HG03103 (cell line): Measurements from ENCODE around the gene CD2BP2.

ENCODE experiments used
- ATAC-seq: cut with Tn5 transposase; IDR thresholded peaks from one replicate; pipeline ENCODE4 v1.9.1; 2021; ENCODE audit warnings: low read depth; ENCODE audit not compliant: unreplicated experiment

The CD2BP2 gene

DNA sequence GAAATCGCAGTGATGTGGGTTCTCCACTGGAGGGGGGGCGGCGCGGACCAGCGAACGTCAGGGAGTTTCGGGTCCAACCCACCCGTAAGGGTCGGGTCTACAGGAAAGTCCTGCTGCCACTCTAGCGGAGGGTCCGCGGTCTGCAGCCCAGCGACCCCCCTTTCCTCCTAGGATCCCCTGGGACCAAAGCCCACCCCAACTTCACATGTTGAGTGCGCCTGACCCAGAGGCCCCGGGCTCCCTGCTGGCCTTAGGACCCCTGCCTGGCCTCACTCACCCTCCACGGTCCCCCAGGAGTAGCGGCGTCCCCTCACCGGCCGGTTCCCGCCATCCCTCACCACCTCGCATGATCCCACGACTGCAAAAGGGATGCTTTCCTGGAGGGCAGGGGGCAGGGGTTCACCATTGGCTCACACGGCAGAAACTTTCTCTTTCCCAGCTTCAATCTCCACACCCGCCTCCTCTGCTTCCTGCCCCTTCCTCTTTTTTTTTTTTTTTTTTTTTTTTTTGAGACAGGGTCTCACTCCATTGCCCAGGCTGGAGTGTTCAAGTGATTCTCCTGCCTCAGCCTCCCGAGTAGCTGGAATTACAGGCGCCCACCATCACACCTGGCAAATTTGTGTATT, 24.2 kb upstream of the CD2BP2 start:
- ATAC-seq: peak; percentile 1

DNA sequence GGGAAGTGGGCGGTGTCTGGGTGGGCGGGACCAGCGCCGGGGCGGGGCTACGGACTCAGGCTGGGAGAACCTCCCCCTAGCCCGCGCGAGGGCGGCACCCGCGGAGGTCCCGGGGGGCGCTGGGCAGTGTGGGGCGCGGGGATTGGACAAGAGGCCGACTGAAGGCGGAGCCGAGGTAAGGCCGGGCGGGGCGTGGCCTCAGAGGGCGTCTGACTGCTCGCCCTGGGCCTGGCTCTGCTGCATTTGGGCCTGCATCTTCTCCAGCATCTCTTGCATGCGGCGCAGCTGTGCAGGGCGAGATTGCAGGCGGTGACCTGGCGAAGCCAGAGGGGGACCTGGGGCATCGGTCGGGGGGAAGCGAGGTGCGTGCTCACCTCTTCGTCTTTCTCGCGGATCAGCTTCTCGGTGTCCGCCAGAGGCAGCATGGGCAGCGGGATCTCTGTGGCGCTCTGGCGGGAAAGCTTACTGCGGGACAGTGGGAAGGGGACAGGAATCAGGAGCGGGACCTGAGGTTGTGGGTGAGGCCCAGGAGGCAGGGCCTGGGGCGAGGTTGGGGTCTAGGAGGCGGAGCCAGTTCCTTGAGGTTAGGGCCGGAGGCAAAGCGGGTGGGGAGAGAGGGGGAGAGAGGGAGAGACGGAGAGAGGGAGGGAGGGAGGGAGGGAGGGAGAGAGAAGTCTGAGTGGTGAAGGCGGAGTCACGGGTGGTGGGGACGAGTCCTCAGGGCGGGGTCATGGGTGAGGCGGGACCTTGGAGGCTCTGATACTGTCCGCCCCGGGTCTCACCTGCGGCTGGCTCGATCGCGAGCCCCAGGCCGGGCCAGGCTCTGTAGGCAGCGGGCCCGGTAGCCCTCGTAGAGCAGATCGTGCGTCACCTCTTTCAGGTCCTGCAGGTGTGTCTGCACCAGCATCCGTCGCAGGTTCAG, 23.4 kb upstream of the CD2BP2 start:
- peak; percentile 78 for ATAC-seq

GRCh38 chr16:30377812-30378235, 22.7 kb upstream of the CD2BP2 start:
- ATAC-seq: peak; percentile 13

- ATAC-seq: no peak
Measured at GRCh38 chr16:30377050-30377811, 22.1 kb upstream of the CD2BP2 start.

GRCh38 chr16:30376461-30376902, 21.4 kb upstream of the CD2BP2 start:
- ATAC-seq: no peak

DNA sequence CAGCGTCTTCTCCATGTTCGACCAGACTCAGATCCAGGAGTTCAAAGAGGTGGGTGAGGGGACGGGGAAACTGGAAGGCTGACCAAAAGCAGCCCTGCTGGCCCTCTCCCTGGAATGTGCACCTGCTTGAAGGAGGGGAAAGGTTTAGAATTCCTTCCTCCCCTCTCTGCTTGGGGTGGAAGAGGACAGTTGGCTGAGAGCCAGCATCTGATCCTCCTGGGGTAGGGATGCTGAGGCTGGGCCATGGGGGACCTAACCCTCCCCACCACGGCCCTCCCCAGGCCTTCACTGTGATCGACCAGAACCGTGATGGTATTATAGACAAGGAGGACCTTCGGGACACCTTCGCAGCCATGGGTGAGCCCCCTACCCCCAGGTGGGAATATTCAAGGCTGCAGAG, 20.8 kb upstream of the CD2BP2 start:
- ATAC-seq: no peak

DNA sequence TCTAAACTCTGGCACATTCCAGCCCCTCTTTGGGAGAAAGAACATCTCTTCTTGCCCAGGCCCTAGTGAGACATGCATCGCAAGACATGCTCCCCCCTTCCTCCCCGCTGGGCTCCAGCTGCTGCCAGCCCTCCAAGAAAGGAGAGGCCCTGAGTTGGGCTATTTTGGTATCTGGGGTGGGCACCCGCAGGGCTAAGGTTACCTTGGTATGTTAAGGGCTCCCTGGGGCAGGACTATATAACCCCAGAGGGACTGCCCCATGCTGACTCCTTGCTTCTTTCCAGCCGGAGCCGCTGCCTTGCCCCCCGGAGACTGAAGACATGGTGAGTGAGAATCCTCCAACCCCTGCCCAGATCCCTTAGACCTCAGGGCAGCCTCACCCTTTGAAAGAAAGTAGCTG, 19.4 kb upstream of the CD2BP2 start, which contains the start of gene MYL11:
TSS of gene MYL11 (plus strand) at position 265 of the 400 bp plus-strand sequence. CDS start at position 321, 56 bp downstream.
- no peak for ATAC-seq

DNA sequence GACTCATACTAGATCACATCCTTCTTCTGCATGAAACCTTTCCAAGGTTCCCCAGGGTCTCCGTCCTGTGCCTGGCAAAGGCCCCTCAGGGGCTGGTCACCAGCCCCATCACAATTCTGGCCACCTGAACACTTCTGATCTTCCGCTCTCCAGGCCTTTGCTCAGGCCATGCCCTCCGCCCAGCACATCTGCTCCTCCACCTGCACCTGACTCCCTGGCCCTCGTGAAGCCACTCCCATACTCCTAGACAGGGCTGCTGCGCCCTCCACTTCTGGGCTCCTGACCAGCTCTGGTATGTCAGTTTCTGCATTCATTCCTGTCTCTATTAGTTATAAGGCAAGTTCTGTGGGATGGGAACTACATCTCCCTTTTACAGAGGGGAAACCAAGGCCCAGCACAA, 17.6 kb upstream of the CD2BP2 start:
- no peak for ATAC-seq

DNA sequence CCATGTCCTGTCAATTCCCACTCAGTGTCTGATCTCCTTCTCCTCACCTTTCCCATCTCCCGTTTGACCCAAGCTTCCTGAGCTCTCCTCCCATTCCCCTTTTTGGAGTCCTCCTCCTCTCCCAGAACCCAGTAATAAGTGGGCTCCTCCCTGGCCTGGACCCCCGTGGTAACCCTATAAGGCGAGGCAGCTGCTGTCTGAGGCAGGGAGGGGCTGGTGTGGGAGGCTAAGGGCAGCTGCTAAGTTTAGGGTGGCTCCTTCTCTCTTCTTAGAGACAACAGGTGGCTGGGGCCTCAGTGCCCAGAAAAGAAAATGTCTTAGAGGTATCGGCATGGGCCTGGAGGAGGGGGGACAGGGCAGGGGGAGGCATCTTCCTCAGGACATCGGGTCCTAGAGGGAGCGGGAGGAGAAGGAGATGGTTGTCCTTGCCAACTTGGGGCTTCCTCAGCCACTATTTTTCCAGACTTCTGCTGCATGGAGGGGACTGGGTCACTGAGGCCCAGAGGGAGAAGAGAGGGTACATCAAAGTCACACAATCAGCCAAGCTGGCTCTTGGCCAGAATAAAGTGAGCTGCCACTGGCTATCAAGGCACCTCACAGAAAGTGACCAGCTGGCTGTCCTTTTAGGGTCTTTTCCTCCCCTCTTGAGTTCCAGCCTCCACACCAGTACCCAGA, 17.1 kb upstream of the CD2BP2 start:
- no peak for ATAC-seq

DNA sequence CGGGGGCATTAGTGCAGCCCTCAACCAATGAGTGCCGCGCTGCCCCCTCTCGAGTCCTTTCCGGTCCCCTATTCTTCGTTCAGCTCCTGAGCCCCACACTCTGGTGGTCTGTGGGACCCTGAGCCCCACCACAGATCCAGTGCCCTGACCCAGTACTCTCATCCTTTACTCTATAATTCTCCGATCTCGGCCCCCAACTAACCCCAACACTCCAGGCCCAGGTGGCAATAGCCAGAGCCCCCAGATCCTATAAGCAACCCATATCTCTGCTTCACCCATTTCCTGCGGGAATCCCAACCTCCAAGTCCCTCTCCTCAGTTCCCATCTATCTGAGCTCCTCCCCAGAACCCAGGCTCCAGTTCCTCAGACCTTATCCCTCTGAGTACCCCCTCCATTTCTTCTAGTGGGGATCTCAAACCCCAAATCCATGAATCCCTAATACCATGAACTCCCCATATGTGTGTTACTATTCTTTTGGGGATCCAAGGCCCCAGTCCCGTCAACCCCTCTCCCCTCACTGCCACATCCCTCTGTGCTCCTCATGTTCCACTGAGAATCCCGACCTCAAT, 16.2 kb upstream of the CD2BP2 start:
- no peak for ATAC-seq

- peak; percentile 80 for ATAC-seq
Measured at GRCh38 chr16:30370456-30371247, 15.5 kb upstream of the CD2BP2 start, which contains the start of gene TBC1D10B. Gene TBC1D10B, minus strand, starts transcription at chr16:30370494. Its CDS starts 311 bp downstream, at chr16:30370183.

DNA sequence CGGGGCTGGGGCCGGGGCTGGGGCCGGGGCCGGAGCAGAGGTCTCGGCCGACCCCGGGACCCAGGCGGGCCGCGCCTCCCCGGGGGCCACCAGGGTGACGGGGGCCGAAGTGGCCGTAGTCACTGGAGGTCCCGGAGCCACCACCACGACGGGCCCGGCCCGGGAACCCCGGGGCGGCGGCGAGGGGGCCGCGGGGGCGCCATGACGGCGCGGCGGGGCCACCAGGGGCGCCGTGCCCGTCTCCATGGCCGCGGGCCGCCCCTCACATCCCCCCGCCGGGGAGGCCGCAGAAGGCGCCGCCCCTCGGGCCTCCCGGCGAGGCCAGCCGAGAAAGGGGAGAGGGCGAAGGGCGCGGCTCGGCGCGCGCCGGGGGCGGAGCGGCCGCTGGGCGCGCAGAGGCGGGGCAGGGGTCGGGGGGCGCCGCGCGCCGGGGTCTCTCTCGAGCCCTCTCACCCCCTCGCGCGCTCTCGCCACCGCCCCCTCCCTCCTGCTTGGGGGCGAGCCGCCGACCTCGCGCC, 14.9 kb upstream of the CD2BP2 start:
- ATAC-seq: peak; percentile 9

- ATAC-seq: no peak
Measured at GRCh38 chr16:30369091-30369937, 14.2 kb upstream of the CD2BP2 start.

DNA sequence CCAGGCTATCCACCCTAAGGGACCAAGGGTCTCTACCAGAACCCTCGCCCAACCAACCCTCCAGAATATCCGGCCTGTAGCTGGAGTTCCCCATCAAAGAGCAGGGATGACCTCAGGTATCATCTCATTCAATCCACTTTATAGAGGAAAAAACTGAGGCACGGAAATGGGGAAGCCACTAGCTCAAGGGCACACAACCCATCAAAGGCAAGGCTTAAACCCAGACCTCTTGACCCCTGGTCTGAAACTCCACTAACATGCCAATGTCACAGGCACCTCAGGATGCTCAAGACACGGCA, 13.6 kb upstream of the CD2BP2 start:
- ATAC-seq: no peak

DNA sequence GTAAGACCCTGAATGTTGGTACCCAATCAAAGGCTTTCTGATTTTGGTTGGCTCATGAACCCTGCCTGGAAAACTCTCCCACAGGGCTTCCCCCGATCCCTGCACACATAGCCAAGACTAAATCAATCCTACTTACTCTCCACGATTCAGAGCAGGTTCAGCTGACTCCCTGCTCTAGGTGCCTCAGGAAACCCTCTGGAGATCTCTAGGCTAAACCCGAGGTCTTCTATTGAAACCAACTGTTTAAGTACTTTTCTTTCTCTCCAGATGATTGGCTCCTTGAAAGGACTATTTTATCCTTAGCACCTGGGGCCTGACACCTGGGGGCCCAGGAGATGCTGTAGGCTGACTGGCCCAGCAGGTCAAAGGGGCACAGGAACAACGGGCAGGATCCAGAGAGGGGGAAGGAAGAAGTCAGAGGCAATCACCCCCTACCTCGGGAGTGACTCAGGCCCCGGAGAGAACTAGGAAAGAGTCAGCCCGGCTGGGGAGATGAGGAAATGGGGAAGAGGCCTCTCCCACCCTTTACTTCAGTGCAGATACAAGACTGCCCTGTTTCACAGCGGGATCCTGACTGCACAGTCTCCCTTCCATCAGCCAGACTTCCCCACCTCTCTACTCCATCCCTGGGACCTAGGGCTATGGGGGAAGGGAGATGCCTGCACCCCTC, 13.1 kb upstream of the CD2BP2 start:
- no peak for ATAC-seq

DNA sequence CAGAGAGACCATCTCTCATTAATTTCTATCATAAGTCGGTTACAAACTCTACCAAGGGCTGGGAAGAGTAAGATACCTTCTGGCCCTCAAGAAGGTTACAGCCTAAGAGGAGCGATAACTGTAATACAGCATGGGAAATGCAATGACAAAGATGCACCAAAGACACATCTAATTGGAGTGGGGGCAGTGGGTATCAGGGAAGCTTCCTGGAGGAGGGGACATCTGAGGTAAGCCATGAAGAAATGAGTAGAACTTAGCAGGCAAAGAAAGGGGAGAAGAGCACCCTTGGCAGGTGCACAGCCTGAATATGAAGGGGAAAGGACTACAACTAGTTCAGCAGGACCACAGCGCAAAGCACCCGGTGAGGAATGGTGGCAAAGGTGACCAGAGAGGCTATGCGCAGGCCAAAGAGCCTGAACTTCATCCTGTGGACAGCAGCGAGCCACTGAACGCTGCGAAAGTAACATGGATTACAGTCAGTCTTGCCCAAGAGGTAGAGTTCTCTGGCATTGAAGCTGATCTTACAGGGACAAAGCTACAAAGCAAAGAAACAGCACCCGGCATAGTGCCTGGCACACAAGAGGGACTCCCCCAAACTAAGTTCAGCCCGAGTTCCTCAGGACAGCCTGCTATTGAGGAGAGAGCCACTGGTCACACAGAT, 12.4 kb upstream of the CD2BP2 start:
- ATAC-seq: no peak

DNA sequence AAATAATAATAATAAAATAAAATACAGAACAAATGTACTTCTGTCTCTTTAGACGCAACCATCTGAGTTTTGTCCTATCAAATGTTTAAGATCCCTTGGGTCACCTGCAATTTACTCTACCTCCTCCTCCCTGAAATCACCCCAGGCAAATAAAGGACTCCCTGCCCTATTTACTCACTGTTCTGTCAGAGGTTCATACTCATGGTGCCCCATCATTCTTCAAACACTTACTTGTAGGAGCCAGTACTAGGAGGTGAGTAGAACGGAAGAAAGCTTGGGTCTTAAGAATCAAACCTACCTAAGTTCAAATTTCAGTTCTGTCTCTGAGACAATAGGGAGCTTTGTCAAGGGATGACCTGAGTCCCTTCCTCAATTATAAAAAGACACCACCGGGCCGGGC, 11.4 kb upstream of the CD2BP2 start:
- ATAC-seq: no peak
